ENCODE data around the gene IL6.

The IL6 gene

DNA sequence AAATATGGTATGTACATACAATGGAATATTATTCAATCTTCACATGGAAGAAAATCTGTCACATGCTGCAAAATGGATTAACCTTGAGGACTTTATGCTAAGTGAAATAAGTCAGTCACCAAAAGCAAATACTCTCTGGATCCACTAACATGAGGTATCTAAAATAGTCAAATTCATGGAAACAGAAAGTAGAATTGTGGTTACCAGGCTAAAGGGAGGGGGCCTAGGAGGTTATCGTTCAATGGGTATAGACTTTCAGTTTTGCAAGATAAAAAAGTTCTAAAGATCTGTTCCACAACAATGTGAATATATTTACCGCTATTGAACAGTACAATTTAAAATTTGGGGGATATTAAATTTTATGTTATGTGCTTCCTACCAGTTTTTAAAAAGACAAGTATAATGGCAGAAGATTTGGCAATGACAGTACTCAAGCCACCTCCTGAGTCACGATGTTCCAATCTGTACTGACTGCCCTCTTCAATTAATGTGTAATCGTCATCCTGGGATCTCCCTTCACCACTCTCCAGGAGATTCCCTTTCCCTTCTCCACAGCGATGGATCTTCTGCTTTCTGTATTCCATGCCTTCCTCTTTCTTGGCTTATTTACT lies 32.3 kb upstream of the IL6 start:
- no peak for ATAC-seq (ENCODE audit: low read depth)
- H3K9me3 ChIP-seq (ENCODE audit: severe bottlenecking): no peaks in the 10 kb centered on the region
- no peaks in the 10 kb centered on the region for H3K27me3 ChIP-seq (ENCODE audit: insufficient read depth, poor library complexity, severe bottlenecking)
- H3K36me3 ChIP-seq (ENCODE audit: low read depth): no peaks in the 10 kb centered on the region
- no peak overlapping the region for H3K27ac ChIP-seq (ENCODE audit: poor library complexity, severe bottlenecking)
- no peak for DNase-seq (ENCODE audit: low spot score)
- no peaks in the 10 kb centered on the region for H3K4me1 ChIP-seq (ENCODE audit: insufficient read depth, poor library complexity, severe bottlenecking)
- TF ChIP-seq CTCF (IDR thresholded peaks at IDR 0.05; ENCODE audit: poor library complexity, severe bottlenecking): no peak
- H3K4me3 ChIP-seq (ENCODE audit: severe bottlenecking): no peak overlapping the region

DNA sequence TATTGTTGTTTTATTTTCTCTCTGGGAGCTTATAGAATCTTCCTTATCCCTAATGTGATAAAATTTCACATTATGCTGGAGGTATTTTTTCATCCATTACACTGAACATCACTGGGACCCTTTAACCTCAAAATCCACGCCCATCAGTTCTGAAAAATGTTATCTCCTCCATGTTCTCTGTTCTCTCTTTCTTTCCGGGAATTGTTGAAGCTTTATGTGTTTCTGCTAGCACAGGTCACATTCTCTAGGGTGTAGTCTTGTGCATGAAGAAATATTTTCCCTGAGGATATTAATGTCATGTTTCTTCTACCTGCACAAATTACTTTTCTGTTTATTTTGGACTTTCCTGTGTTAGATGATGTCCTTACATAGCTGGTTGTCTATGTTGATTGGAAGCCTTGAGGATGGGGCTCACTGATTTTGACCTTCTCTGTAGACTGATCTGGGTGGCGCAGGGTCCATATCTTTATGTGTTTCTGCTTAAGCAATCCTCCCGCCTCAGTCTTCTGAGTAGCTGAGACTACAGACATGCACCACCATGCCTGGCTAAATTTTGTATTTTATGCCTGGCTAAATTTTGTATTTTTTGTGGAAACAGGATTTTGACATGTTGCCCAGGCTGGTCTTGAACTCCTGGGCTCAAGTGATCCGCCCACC lies 31.4 kb upstream of the IL6 start:
- TF ChIP-seq CTCF (IDR thresholded peaks at IDR 0.05; ENCODE audit: poor library complexity, severe bottlenecking): no peak
- H3K36me3 ChIP-seq (ENCODE audit: low read depth): no peaks in the 10 kb centered on the region
- no peaks in the 10 kb centered on the region for H3K9me3 ChIP-seq (ENCODE audit: severe bottlenecking)
- DNase-seq (ENCODE audit: low spot score): no peak
- ATAC-seq (ENCODE audit: low read depth): no peak
- H3K27ac ChIP-seq (ENCODE audit: poor library complexity, severe bottlenecking): no peak overlapping the region
- no peaks in the 10 kb centered on the region for H3K4me1 ChIP-seq (ENCODE audit: insufficient read depth, poor library complexity, severe bottlenecking)
- no peak overlapping the region for H3K4me3 ChIP-seq (ENCODE audit: severe bottlenecking)
- H3K27me3 ChIP-seq (ENCODE audit: insufficient read depth, poor library complexity, severe bottlenecking): no peaks in the 10 kb centered on the region

GRCh38 chr7:22696541-22697228 lies 30.3 kb upstream of the IL6 start:
- Histone ChIP-seq H3K27me3 (ENCODE audit: insufficient read depth, poor library complexity, severe bottlenecking) (no peaks in the 10 kb centered on the region), H3K36me3 (ENCODE audit: low read depth) (no peaks in the 10 kb centered on the region), H3K27ac (ENCODE audit: poor library complexity, severe bottlenecking) (no peak overlapping the region), H3K4me1 (ENCODE audit: insufficient read depth, poor library complexity, severe bottlenecking) (no peaks in the 10 kb centered on the region), H3K4me3 (ENCODE audit: severe bottlenecking) (no peak overlapping the region), H3K9me3 (ENCODE audit: severe bottlenecking) (no peaks in the 10 kb centered on the region)
- DNase-seq (ENCODE audit: low spot score) (no peak), ATAC-seq (ENCODE audit: low read depth) (peak; percentile 46; the same call in 1 of the 3 replicates)
- TF ChIP-seq CTCF (IDR thresholded peaks at IDR 0.05; ENCODE audit: poor library complexity, severe bottlenecking): no peak

DNA sequence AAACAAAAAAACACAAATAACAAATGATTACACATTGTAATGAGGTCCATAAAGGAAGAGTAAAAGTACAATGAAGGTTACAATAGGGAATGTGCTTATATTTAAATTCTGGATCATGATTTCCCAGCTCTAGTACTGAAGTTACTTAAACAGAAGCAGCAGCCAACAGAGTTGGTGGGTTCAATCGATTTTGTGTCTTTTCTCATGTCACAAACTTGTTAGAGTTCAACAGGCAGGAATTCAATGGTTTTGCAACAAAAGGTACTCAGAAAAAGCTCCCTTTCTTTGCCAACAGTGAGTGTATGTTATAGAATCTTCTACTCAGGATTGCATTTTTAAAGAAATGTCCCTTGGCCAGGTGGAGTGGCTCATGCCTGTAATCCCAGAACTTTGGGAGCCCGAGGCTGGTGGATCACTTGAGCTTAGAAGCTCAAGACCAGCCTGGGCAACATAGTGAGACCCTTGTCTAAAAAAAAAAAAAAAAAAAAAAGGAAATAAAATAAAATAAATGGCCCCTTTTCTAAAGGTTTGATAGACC lies 29.6 kb upstream of the IL6 start:
- H3K9me3 ChIP-seq (ENCODE audit: severe bottlenecking): no peaks in the 10 kb centered on the region
- no peak overlapping the region for H3K27ac ChIP-seq (ENCODE audit: poor library complexity, severe bottlenecking)
- ATAC-seq (ENCODE audit: low read depth) (no peak), DNase-seq (ENCODE audit: low spot score) (no peak)
- H3K27me3 ChIP-seq (ENCODE audit: insufficient read depth, poor library complexity, severe bottlenecking): no peaks in the 10 kb centered on the region
- no peaks in the 10 kb centered on the region for H3K4me1 ChIP-seq (ENCODE audit: insufficient read depth, poor library complexity, severe bottlenecking)
- no peaks in the 10 kb centered on the region for H3K36me3 ChIP-seq (ENCODE audit: low read depth)
- H3K4me3 ChIP-seq (ENCODE audit: severe bottlenecking): no peak overlapping the region
- no peak for TF ChIP-seq CTCF (IDR thresholded peaks at IDR 0.05; ENCODE audit: poor library complexity, severe bottlenecking)

Measured in RWPE2 (cell line).